Neural crest cell (in vitro differentiated cells): ENCODE measurements around the gene SPEG. TPM values are rescaled to one million over a fixed set of nuclear protein-coding genes. Genes with fewer than 3 reads are reported as not detected.

Source experiments
- DNase-seq: peaks from one replicate; pipeline ENCODE4 v3.0.0; 2021; ENCODE audit warnings: low read depth, mixed read lengths, low spot score
- H3K27ac Mint-ChIP-seq: one replicate; pipeline ENCODE4 v1.8.0; 2021; ENCODE audit warnings: mild to moderate bottlenecking, mixed read lengths; ENCODE audit not compliant: unreplicated experiment
- H3K27me3 Mint-ChIP-seq: 2 replicates; pipeline ENCODE4 v1.8.0; 2021; ENCODE audit warnings: low read depth, mild to moderate bottlenecking, mixed read lengths
- H3K36me3 Mint-ChIP-seq: 2 replicates; pipeline ENCODE4 v1.8.0; 2021; ENCODE audit warnings: low read depth, mild to moderate bottlenecking, mixed read lengths
- H3K4me1 Mint-ChIP-seq: 2 replicates; pipeline ENCODE4 v1.8.0; 2021; ENCODE audit warnings: mixed read lengths
- H3K4me3 Mint-ChIP-seq: one replicate; pipeline ENCODE4 v1.8.0; 2021; ENCODE audit warnings: mild to moderate bottlenecking, mixed read lengths
- H3K9me3 Mint-ChIP-seq: 2 replicates; pipeline ENCODE4 v1.8.0; 2021; ENCODE audit warnings: mixed read lengths
- CTCF ChIP-seq: fragments of 200-600 bp; sonication (generic); conservative IDR thresholded peaks from 2 replicates; pipeline ENCODE4 v1.5.0; 2021; ENCODE audit warnings: antibody characterized with exemption, mild to moderate bottlenecking
- total RNA-seq: library from RNA; stranded (reverse); gene quantifications from 2 replicates; pipeline ENCODE4 v1.2.1, GENCODE V29; 2021

Gene SPEG
- total RNA-seq, 1 donor from 2014 or later, result 13.4 TPM

GRCh38 chr2:219465659-219466561 is 31.3 kb downstream of the SPEG start:
- H3K27ac Mint-ChIP-seq, result no peak overlapping the region
- H3K36me3 Mint-ChIP-seq, result no peaks in the 10 kb centered on the region
- no peaks in the 10 kb centered on the region for H3K9me3 Mint-ChIP-seq
- DNase-seq, result no peak
- no peaks in the 10 kb centered on the region for H3K27me3 Mint-ChIP-seq
- no peak overlapping the region for H3K4me3 Mint-ChIP-seq
- no peak for TF ChIP-seq CTCF
- H3K4me1 Mint-ChIP-seq, result peaks cover 6% of the 10 kb centered on the region

GRCh38 chr2:219466816-219467735 is 32.4 kb downstream of the SPEG start:
- no peaks in the 10 kb centered on the region for H3K9me3 Mint-ChIP-seq
- no peaks in the 10 kb centered on the region for H3K27me3 Mint-ChIP-seq
- no peak overlapping the region for H3K4me3 Mint-ChIP-seq
- DNase-seq, result no peak
- H3K27ac Mint-ChIP-seq, result no peak overlapping the region
- peaks cover 6% of the 10 kb centered on the region for H3K4me1 Mint-ChIP-seq
- no peaks in the 10 kb centered on the region for H3K36me3 Mint-ChIP-seq
- TF ChIP-seq CTCF, result no peak

GRCh38 chr2:219467736-219468075 is 33.1 kb downstream of the SPEG start:
- no peak for DNase-seq
- TF ChIP-seq CTCF, result no peak
- no peak overlapping the region for H3K27ac Mint-ChIP-seq
- H3K36me3 Mint-ChIP-seq, result no peaks in the 10 kb centered on the region
- no peaks in the 10 kb centered on the region for H3K9me3 Mint-ChIP-seq
- H3K4me3 Mint-ChIP-seq, result no peak overlapping the region
- H3K27me3 Mint-ChIP-seq, result no peaks in the 10 kb centered on the region
- H3K4me1 Mint-ChIP-seq, result peaks cover 6% of the 10 kb centered on the region

- TF ChIP-seq CTCF, result no peak
- Mint-ChIP-seq H3K27ac (no peak overlapping the region), H3K9me3 (no peaks in the 10 kb centered on the region), H3K27me3 (no peaks in the 10 kb centered on the region), H3K4me1 (peaks cover 6% of the 10 kb centered on the region), H3K36me3 (no peaks in the 10 kb centered on the region), H3K4me3 (no peak overlapping the region)
- no peak for DNase-seq
Observed at GRCh38 chr2:219468410-219469185, 34.0 kb downstream of the SPEG start.

GRCh38 chr2:219469186-219469724 is 34.6 kb downstream of the SPEG start:
- Mint-ChIP-seq H3K36me3 (no peaks in the 10 kb centered on the region), H3K9me3 (no peaks in the 10 kb centered on the region), H3K27me3 (no peaks in the 10 kb centered on the region), H3K4me3 (no peak overlapping the region), H3K4me1 (peaks cover 6% of the 10 kb centered on the region), H3K27ac (no peak overlapping the region)
- TF ChIP-seq CTCF, result no peak
- no peak for DNase-seq
